WTC11 (cell line): ENCODE data around the gene MAGI2. TPM values are rescaled to one million over a fixed set of nuclear protein-coding genes. Genes with fewer than 3 reads are reported as not detected.

Experiments used
- ATAC-seq: fragments of 200-7000 bp; cut with Tn5 transposase; 2 replicates; pipeline ENCODE4 v1.10.0; 2021; ENCODE audit warnings: mild to moderate bottlenecking, moderate library complexity
- CTCF ChIA-PET: fragments of 300-600 bp; sonication (Branson Sonifier 250); formaldehyde crosslinking; loops from one replicate; lab custom pipeline; 2021; ENCODE audit warnings: antibody characterized with exemption; lab: Charles Lee
- POLR2A ChIA-PET: fragments of 350-600 bp; sonication (Branson Sonifier 250); formaldehyde crosslinking; loops from one replicate; lab custom pipeline; 2021; ENCODE audit warnings: antibody characterized with exemption; lab: Charles Lee
- DNase-seq: peaks from one replicate; pipeline ENCODE4 v3.0.0; 2021; ENCODE audit warnings: low spot score
- H3K27ac Mint-ChIP-seq: 2 replicates; pipeline ENCODE4 v1.8.0; 2021; ENCODE audit warnings: mixed read lengths
- H3K27me3 Mint-ChIP-seq: 2 replicates; pipeline ENCODE4 v1.8.0; 2021; ENCODE audit warnings: low read depth, mild to moderate bottlenecking, moderate library complexity, mixed read lengths
- H3K36me3 Mint-ChIP-seq: 2 replicates; pipeline ENCODE4 v1.8.0; 2021; ENCODE audit warnings: mixed read lengths
- H3K4me1 Mint-ChIP-seq: 2 replicates; pipeline ENCODE4 v1.8.0; 2022; ENCODE audit warnings: mixed read lengths
- H3K4me3 Mint-ChIP-seq: 2 replicates; pipeline ENCODE4 v1.8.0; 2021; ENCODE audit warnings: mild to moderate bottlenecking, moderate library complexity, mixed read lengths
- H3K9me3 Mint-ChIP-seq: 2 replicates; pipeline ENCODE4 v1.8.0; 2021; ENCODE audit warnings: mixed read lengths
- ARID4B ChIP-seq: sonication (generic); formaldehyde crosslinking; IDR thresholded peaks from 2 replicates; pipeline ENCODE4 v1.8.0; 2023; ENCODE audit warnings: missing genetic modification reagents, mild to moderate bottlenecking, borderline replicate concordance
- ATF6 ChIP-seq: sonication (generic); formaldehyde crosslinking; IDR thresholded peaks from 2 replicates; pipeline ENCODE4 v1.8.1; 2023; ENCODE audit warnings: mild to moderate bottlenecking, missing genetic modification reagents
- CDX4 ChIP-seq: fragments of 250-450 bp; sonication (Bioruptor Pico); IDR thresholded peaks from 2 replicates; pipeline ENCODE4 v1.9.0; 2021; ENCODE audit warnings: moderate library complexity, mild to moderate bottlenecking, inconsistent platforms, borderline replicate concordance
- CREB1 ChIP-seq: sonication (generic); formaldehyde crosslinking; IDR thresholded peaks from 2 replicates; pipeline ENCODE4 v1.8.0; 2023; ENCODE audit warnings: mild to moderate bottlenecking, missing genetic modification reagents
- E2F4 ChIP-seq: sonication (generic); formaldehyde crosslinking; IDR thresholded peaks from 2 replicates; pipeline ENCODE4 v1.8.1; 2022; ENCODE audit warnings: low read depth, mild to moderate bottlenecking, moderate library complexity, missing genetic modification reagents, borderline replicate concordance
- EMX1 ChIP-seq: fragments of 250-450 bp; sonication (Bioruptor Pico); IDR thresholded peaks from 2 replicates; pipeline ENCODE4 v1.8.0; 2021; ENCODE audit warnings: mild to moderate bottlenecking
- FOXJ3 ChIP-seq: sonication (generic); formaldehyde crosslinking; IDR thresholded peaks from 2 replicates; pipeline ENCODE4 v1.9.0; 2021; ENCODE audit warnings: missing genetic modification reagents, mild to moderate bottlenecking, borderline replicate concordance
- FOXP1 ChIP-seq: sonication (generic); formaldehyde crosslinking; IDR thresholded peaks from 2 replicates; pipeline ENCODE4 v1.8.0; 2022; ENCODE audit warnings: missing genetic modification reagents, mild to moderate bottlenecking, moderate library complexity, borderline replicate concordance
- GABPB1 ChIP-seq: sonication (generic); formaldehyde crosslinking; IDR thresholded peaks from 2 replicates; pipeline ENCODE4 v1.8.1; 2023; ENCODE audit warnings: mild to moderate bottlenecking, missing genetic modification reagents
- GRHL2 ChIP-seq: fragments of 250-450 bp; sonication (Bioruptor Pico); IDR thresholded peaks from 2 replicates; pipeline ENCODE4 v1.8.0; 2022; ENCODE audit warnings: mild to moderate bottlenecking, moderate library complexity; ENCODE audit not compliant: insufficient replicate concordance, severe bottlenecking
- HMGA2 ChIP-seq: fragments of 250-450 bp; sonication (Bioruptor Pico); IDR thresholded peaks from 2 replicates; pipeline ENCODE4 v1.4.0; 2021; ENCODE audit warnings: mild to moderate bottlenecking, moderate library complexity
- IRF1 ChIP-seq: sonication (generic); formaldehyde crosslinking; IDR thresholded peaks from 2 replicates; pipeline ENCODE4 v1.8.0; 2023; ENCODE audit warnings: missing genetic modification reagents
- PRRX2 ChIP-seq: fragments of 250-450 bp; sonication (Bioruptor Pico); IDR thresholded peaks from 2 replicates; pipeline ENCODE4 v1.8.0; 2021; ENCODE audit warnings: mild to moderate bottlenecking
- SOX15 ChIP-seq: fragments of 250-450 bp; sonication (Bioruptor Pico); IDR thresholded peaks from 2 replicates; pipeline ENCODE4 v1.9.0; 2021; ENCODE audit warnings: mild to moderate bottlenecking
- USF1 ChIP-seq: sonication (generic); formaldehyde crosslinking; IDR thresholded peaks from 2 replicates; pipeline ENCODE4 v1.8.0; 2022; ENCODE audit warnings: mild to moderate bottlenecking, missing genetic modification reagents
- ZMAT4 ChIP-seq: fragments of 250-450 bp; sonication (Bioruptor Pico); IDR thresholded peaks from 2 replicates; pipeline ENCODE4 v1.9.0; 2021; ENCODE audit warnings: mild to moderate bottlenecking
- ZNF232 ChIP-seq: sonication (generic); formaldehyde crosslinking; IDR thresholded peaks from 2 replicates; pipeline ENCODE4 v1.8.0; 2022; ENCODE audit warnings: mild to moderate bottlenecking, missing genetic modification reagents
- ZNF396 ChIP-seq: fragments of 250-450 bp; sonication (Bioruptor Pico); IDR thresholded peaks from 2 replicates; pipeline ENCODE4 v1.8.0; 2021; ENCODE audit warnings: mild to moderate bottlenecking, moderate library complexity, borderline replicate concordance
- total RNA-seq: library from RNA; stranded (reverse); gene quantifications from 3 replicates; pipeline ENCODE4 v1.2.3, GENCODE V29; 2021

The MAGI2 gene
- total RNA-seq, 1 experiment from 2014 or later: 26.6 TPM

- ATAC-seq (no peak), DNase-seq (no peak)
- Mint-ChIP-seq H3K4me3 (no peak overlapping the region), H3K9me3 (peaks cover 8% of the 10 kb centered on the region), H3K36me3 (peaks cover 5% of the 10 kb centered on the region), H3K4me1 (peaks cover 24% of the 10 kb centered on the region), H3K27me3 (no peaks in the 10 kb centered on the region), H3K27ac (no peak overlapping the region)
- TF ChIP-seq CDX4 (CRISPR knock-in tag): no peak
- no peak for TF ChIP-seq FOXJ3
- TF ChIP-seq GABPB1 (CRISPR knock-in tag): no peak
- TF ChIP-seq CREB1 (CRISPR knock-in tag): no peak
- TF ChIP-seq PRRX2 (CRISPR knock-in tag): no peak
- TF ChIP-seq ZNF232: no peak
- no peak for TF ChIP-seq HMGA2 (CRISPR knock-in tag)
- TF ChIP-seq E2F4 (CRISPR knock-in tag): no peak
- TF ChIP-seq EMX1 (CRISPR knock-in tag): no peak
- TF ChIP-seq GRHL2 (CRISPR knock-in tag): no peak
- TF ChIP-seq FOXP1 (CRISPR knock-in tag): no peak
- ChIA-PET POLR2A (no interaction called here), CTCF (no interaction called here)
Measured at GRCh38 chr7:78429878-78430277, 1023.6 kb downstream of the MAGI2 start.

- H3K4me1 Mint-ChIP-seq: peaks cover 29% of the 10 kb centered on the region
- TF ChIP-seq SOX15 (no peak), ATF6 (CRISPR knock-in tag) (no peak), ZMAT4 (CRISPR knock-in tag) (no peak), ZNF396 (CRISPR knock-in tag) (no peak), ARID4B (CRISPR knock-in tag) (no peak), CDX4 (CRISPR knock-in tag) (no peak), USF1 (CRISPR knock-in tag) (no peak), IRF1 (CRISPR knock-in tag) (no peak)
- DNase-seq (no peak), ATAC-seq (no peak)
- H3K4me3 Mint-ChIP-seq: no peak overlapping the region
- H3K36me3 Mint-ChIP-seq: peaks cover 13% of the 10 kb centered on the region
- POLR2A ChIA-PET: no interaction called here
- no peaks in the 10 kb centered on the region for H3K27me3 Mint-ChIP-seq
- peaks cover 20% of the 10 kb centered on the region for H3K9me3 Mint-ChIP-seq
- CTCF ChIA-PET: no interaction called here
- H3K27ac Mint-ChIP-seq: no peak overlapping the region
Measured at GRCh38 chr7:78427209-78427608, 1026.3 kb downstream of the MAGI2 start.
